ENCODE data around the gene ITSN1. TPM values are rescaled to one million over a fixed set of nuclear protein-coding genes. Genes with fewer than 3 reads are reported as not detected.
A peak's percentile ranks its signal among the peaks of the same experiment; 100 is the strongest.

The ITSN1 gene
- total RNA-seq, 1 donor from 2014 or later, result 44.0 TPM

DNA sequence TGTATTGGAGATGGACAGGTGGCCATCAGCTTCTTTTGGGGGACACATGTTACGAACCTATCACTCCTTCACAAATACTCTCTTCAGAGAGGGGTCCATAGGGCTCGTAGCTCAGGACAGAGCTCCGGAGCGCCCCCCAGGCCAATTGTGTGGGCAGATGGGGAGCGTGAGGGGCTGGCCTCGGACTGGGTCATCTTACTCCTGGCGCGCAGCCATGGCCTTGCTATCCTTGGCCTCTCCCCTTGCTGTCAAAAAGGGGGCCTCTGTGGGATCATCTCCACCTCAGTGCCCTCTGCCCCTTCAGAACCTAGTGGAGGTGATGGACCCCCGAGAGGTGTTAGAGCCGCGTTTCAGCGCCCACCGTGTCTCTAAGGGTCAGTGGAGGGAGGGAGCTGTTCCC is 238.3 kb downstream of the ITSN1 start:
- Mint-ChIP-seq H3K27me3 (ENCODE audit: unreplicated experiment) (peaks cover 4% of the 10 kb centered on the region), H3K4me3 (ENCODE audit: unreplicated experiment) (no peak overlapping the region), H3K36me3 (ENCODE audit: unreplicated experiment) (no peaks in the 10 kb centered on the region), H3K4me1 (ENCODE audit: unreplicated experiment) (peaks cover 51% of the 10 kb centered on the region), H3K27ac (ENCODE audit: unreplicated experiment) (no peak overlapping the region), H3K9me3 (ENCODE audit: unreplicated experiment) (no peaks in the 10 kb centered on the region)
- TF ChIP-seq CTCF (IDR thresholded peaks at IDR 0.05), result no peak
- DNase-seq (ENCODE audit: extremely low spot score, unreplicated experiment), result no peak

DNA sequence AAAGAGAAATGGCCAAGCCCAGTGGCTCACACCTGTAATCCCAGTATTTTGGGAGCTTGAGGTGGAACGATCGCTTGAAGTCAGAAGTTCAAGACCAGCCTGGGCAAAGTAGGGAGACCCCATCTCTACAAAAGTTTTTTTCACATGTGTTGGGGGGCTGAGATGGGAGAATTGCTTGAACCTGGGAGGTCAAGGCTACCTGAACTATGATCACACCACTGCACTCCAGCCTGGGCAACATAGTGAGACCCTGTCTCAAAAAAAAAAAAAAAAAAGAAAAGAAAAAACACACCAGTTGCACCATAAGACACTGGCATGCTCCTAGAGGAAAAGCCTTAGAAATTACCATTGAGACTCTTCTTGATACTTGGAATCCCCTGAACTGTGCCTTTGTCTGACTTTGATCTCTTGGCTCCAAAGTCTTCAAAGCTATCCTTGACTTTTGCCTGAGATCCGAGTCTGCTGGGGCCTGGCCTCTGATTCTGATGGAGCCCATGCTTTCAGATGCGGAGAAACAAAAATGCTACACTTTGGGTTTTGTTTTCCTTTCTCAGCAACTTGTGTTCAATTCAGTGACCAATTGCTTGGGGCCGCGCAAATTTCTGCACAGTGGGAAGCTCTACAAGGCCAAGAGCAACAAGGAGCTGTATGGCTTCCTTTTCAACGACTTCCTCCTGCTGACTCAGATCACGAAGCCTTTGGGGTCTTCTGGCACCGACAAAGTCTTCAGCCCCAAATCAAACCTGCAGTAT is 239.6 kb downstream of the ITSN1 start:
- Mint-ChIP-seq H3K4me3 (ENCODE audit: unreplicated experiment) (no peak overlapping the region), H3K36me3 (ENCODE audit: unreplicated experiment) (no peaks in the 10 kb centered on the region), H3K9me3 (ENCODE audit: unreplicated experiment) (no peaks in the 10 kb centered on the region), H3K27ac (ENCODE audit: unreplicated experiment) (peak overlapping the region; percentile 85), H3K27me3 (ENCODE audit: unreplicated experiment) (no peaks in the 10 kb centered on the region), H3K4me1 (ENCODE audit: unreplicated experiment) (peaks cover 51% of the 10 kb centered on the region)
- DNase-seq (ENCODE audit: extremely low spot score, unreplicated experiment), result no peak
- TF ChIP-seq CTCF (IDR thresholded peaks at IDR 0.05), result no peak

DNA sequence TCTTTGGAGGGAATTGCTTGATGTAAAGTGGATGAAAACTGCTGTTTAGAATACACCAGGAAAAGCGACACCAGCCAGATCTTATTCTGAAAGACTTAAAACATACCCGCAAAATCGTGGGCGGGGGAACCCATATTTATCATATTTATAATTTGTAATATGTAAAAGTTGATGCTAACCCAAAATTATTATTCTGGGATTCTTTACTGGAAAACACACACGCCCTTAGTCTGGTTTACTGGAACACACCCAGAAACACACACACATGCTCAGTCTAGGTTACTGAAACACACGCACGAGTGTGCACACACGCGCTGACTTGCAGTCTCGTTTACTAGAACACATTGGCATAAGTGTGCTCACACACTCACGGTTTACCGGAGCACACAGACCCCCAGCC is 240.8 kb downstream of the ITSN1 start:
- no peak for TF ChIP-seq CTCF (IDR thresholded peaks at IDR 0.05)
- Mint-ChIP-seq H3K4me3 (ENCODE audit: unreplicated experiment) (no peak overlapping the region), H3K27ac (ENCODE audit: unreplicated experiment) (peak overlapping the region; percentile 35), H3K36me3 (ENCODE audit: unreplicated experiment) (no peaks in the 10 kb centered on the region), H3K9me3 (ENCODE audit: unreplicated experiment) (no peaks in the 10 kb centered on the region), H3K4me1 (ENCODE audit: unreplicated experiment) (peaks cover 44% of the 10 kb centered on the region), H3K27me3 (ENCODE audit: unreplicated experiment) (no peaks in the 10 kb centered on the region)
- no peak for DNase-seq (ENCODE audit: extremely low spot score, unreplicated experiment)

DNA sequence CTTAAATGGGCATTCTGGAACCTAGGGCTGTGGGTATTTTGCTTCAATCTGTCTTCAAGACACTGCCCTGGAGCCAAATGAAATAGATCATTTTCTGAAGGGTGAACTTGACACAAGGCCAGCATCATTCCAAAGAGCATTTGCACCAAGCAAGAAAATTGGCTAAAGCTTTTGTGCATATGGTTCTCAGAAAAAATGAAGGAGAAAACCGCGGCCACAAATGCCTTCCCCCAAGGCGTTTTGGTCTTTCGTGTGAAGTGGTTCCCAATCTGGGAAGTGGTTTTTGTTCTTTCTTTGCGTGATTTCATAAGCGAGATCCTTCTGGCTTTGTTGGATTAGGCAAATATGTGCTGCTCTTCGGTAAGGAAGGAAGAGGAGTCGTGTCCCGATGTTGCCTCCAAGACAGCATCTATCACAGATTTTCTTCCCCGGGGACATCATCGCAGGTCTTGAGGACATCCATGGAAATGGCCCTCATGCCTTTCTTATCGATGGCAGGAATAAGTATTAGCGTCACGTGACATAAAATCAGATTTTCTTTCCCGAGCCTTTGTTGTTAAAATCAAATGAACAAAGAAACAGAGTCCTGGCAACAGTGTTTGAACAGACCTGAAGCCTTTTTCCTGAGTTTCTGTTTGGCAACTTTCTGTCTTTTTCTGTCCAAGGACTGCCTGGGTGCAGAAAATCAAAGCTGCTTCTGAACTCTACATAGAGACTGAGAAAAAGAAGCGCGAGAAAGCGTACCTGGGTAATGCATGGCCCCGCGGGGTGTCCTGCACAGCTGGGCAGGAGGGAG is 242.3 kb downstream of the ITSN1 start:
- no peak for DNase-seq (ENCODE audit: extremely low spot score, unreplicated experiment)
- Mint-ChIP-seq H3K9me3 (ENCODE audit: unreplicated experiment) (no peaks in the 10 kb centered on the region), H3K4me3 (ENCODE audit: unreplicated experiment) (no peak overlapping the region), H3K27me3 (ENCODE audit: unreplicated experiment) (no peaks in the 10 kb centered on the region), H3K4me1 (ENCODE audit: unreplicated experiment) (peaks cover 41% of the 10 kb centered on the region), H3K27ac (ENCODE audit: unreplicated experiment) (peak overlapping the region; percentile 33), H3K36me3 (ENCODE audit: unreplicated experiment) (no peaks in the 10 kb centered on the region)
- TF ChIP-seq CTCF (IDR thresholded peaks at IDR 0.05), result no peak

- Mint-ChIP-seq H3K27me3 (ENCODE audit: unreplicated experiment) (no peaks in the 10 kb centered on the region), H3K9me3 (ENCODE audit: unreplicated experiment) (no peaks in the 10 kb centered on the region), H3K4me3 (ENCODE audit: unreplicated experiment) (no peak overlapping the region), H3K36me3 (ENCODE audit: unreplicated experiment) (no peaks in the 10 kb centered on the region), H3K27ac (ENCODE audit: unreplicated experiment) (peak overlapping the region; percentile 33), H3K4me1 (ENCODE audit: unreplicated experiment) (peaks cover 41% of the 10 kb centered on the region)
- no peak for DNase-seq (ENCODE audit: extremely low spot score, unreplicated experiment)
- no peak for TF ChIP-seq CTCF (IDR thresholded peaks at IDR 0.05)
Observed at GRCh38 chr21:33885172-33885514, 242.8 kb downstream of the ITSN1 start.

Measured in osteocyte (in vitro differentiated cells).